ENCODE measurements around the gene LRRC3C. TPM values are rescaled to one million over a fixed set of nuclear protein-coding genes. Genes with fewer than 3 reads are reported as not detected.

Gene LRRC3C
- total RNA-seq, 1 donor from 2014 or later: not detected

- no peak for DNase-seq (ENCODE audit: low spot score)
Measured at GRCh38 chr17:39974433-39974832, 46.9 kb downstream of the LRRC3C start.

- peak; percentile 40 for DNase-seq (ENCODE audit: low spot score)
Measured at GRCh38 chr17:39975801-39976200, 48.3 kb downstream of the LRRC3C start.

- DNase-seq (ENCODE audit: low spot score): peak; percentile 90
Measured at GRCh38 chr17:39979016-39979670, 51.6 kb downstream of the LRRC3C start.

- no peak for DNase-seq (ENCODE audit: low spot score)
Measured at GRCh38 chr17:39979893-39980350, 52.4 kb downstream of the LRRC3C start.

GRCh38 chr17:39980351-39981206, 53.0 kb downstream of the LRRC3C start, which contains the start of gene PSMD3:
Gene PSMD3, plus strand, starts transcription at chr17:39980807. Its CDS starts 164 bp downstream, at chr17:39980971.
- peak; percentile 100 for DNase-seq (ENCODE audit: low spot score)

- DNase-seq (ENCODE audit: low spot score): no peak
Measured at GRCh38 chr17:39981207-39981741, 53.7 kb downstream of the LRRC3C start.

- DNase-seq (ENCODE audit: low spot score): no peak
Measured at GRCh38 chr17:39981766-39982375, 54.3 kb downstream of the LRRC3C start.

GRCh38 chr17:39988206-39988810, 60.8 kb downstream of the LRRC3C start:
- no peak for DNase-seq (ENCODE audit: low spot score)

GRCh38 chr17:39994448-39994847, 66.9 kb downstream of the LRRC3C start:
- DNase-seq (ENCODE audit: low spot score): no peak

Other genes with a start within 250 kb of the LRRC3C start
- gene PGAP3, start 239.7 kb upstream of the LRRC3C start, total RNA-seq (ENCODE audit: insufficient read depth, low replicate concordance): 12.8 TPM
- gene ERBB2, start 227.7 kb upstream of the LRRC3C start, total RNA-seq (ENCODE audit: insufficient read depth, low replicate concordance): 36.8 TPM
- 9.9 TPM for gene MIEN1, start 197.2 kb upstream of the LRRC3C start, total RNA-seq (ENCODE audit: insufficient read depth, low replicate concordance)
- gene GRB7, start 189.8 kb upstream of the LRRC3C start, total RNA-seq (ENCODE audit: insufficient read depth, low replicate concordance): 1.7 TPM
- gene IKZF3, start 63.4 kb upstream of the LRRC3C start, total RNA-seq (ENCODE audit: insufficient read depth, low replicate concordance): 3.4 TPM
- gene ZPBP2, start 59.5 kb upstream of the LRRC3C start, total RNA-seq (ENCODE audit: insufficient read depth, low replicate concordance): 5.3 TPM
- 8.4 TPM for gene GSDMB, start 9.1 kb upstream of the LRRC3C start, total RNA-seq (ENCODE audit: insufficient read depth, low replicate concordance)
- 48.4 TPM for gene ORMDL3, start 131 bp upstream of the LRRC3C start, total RNA-seq (ENCODE audit: insufficient read depth, low replicate concordance)
- 1.7 TPM for gene GSDMA, start 35.3 kb downstream of the LRRC3C start, total RNA-seq (ENCODE audit: insufficient read depth, low replicate concordance)
- gene PSMD3, start 53.1 kb downstream of the LRRC3C start, total RNA-seq (ENCODE audit: insufficient read depth, low replicate concordance): 38.3 TPM
- 39.5 TPM for gene CSF3, start 87.7 kb downstream of the LRRC3C start, total RNA-seq (ENCODE audit: insufficient read depth, low replicate concordance)
- gene MED24, start 126.7 kb downstream of the LRRC3C start, total RNA-seq (ENCODE audit: insufficient read depth, low replicate concordance): 29.1 TPM
- gene THRA, start 135.2 kb downstream of the LRRC3C start, total RNA-seq (ENCODE audit: insufficient read depth, low replicate concordance): 46.0 TPM
- 0.48 TPM for gene NR1D1, start 172.9 kb downstream of the LRRC3C start, total RNA-seq (ENCODE audit: insufficient read depth, low replicate concordance)
- gene MSL1, start 194.2 kb downstream of the LRRC3C start, total RNA-seq (ENCODE audit: insufficient read depth, low replicate concordance): 59.7 TPM
- 39.0 TPM for gene CASC3, start 212.8 kb downstream of the LRRC3C start, total RNA-seq (ENCODE audit: insufficient read depth, low replicate concordance)
- 4.8 TPM for gene RAPGEFL1, start 249.7 kb downstream of the LRRC3C start, total RNA-seq (ENCODE audit: insufficient read depth, low replicate concordance)

Measured in umbilical cord (tissue), 2 donors.